HEK293 (cell line): ENCODE data around the gene ALDH1B1.

ENCODE experiments used
- CTCF ChIP-seq: fragments of 450-650 bp; formaldehyde crosslinking; IDR thresholded peaks from 2 replicates; pipeline ENCODE4 v1.5.1; 2016; ENCODE audit warnings: missing biosample characterization, missing genetic modification characterization
- ZFP3 ChIP-seq: fragments of 450-650 bp; formaldehyde crosslinking; IDR thresholded peaks from 2 replicates; pipeline ENCODE4 v1.5.1; 2016; ENCODE audit warnings: low read depth, missing biosample characterization, missing genetic modification characterization

DNA sequence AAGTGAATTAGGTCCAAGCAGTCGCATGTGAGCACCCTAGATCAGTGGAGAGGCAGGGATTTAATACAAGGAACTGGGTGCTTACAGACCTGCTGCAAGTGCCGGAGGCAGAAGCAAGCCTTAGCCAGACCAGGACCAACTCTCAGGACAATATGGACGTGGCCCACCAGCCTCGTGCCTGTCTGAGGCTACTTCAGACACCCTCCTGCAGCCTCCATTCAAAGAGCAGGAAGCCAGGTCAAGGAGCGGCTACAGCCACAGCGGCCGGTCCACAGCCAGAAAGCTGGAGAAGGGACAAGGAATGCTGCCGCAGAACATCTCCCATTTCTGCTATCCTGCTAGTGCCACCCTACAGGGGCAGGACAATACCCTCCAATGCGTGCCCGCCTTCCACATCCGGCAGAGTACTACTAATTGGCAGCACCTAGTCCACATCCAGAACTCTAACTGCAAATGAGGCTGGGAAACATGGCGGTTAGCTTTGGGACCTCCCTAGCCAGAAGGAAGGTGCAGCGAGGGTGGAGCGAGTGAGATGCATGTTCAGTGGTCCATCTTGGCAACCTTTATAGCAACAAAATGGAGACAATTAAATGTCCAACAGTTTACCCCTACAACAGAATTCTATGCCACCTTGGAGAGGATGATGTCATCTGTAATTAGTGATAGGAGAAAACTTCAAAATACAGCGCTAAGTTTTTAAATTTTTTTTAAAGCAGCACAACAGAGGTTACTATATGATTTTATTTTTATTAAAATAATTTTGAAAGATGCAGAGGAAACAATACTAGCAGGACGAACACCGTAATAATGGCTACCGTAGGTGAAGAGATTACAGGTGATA, 1.0 kb upstream of the ALDH1B1 start:
- TF ChIP-seq CTCF (tag by site-specific recombination) (no peak), ZFP3 (tag by site-specific recombination) (no peak)
